Measurements from ENCODE around the gene CEP112.

DNA sequence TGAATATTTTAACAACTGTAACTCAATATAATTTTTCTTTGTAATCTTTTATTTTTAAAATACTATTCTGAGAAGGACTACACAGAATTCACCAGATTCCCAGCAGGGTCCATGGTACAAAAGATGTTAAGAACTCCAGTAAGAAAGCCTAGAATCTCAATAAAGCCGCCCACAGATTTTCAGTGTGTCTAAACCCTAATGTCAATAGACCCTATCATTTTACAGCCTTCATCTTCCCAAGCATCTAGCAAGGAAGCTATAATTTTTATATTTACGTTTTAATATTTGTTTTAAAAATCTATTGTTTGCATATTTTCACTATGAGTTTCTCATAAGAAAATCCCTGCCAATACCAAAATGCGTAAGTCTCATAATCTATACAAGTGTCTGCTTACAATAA is 148.5 kb downstream of the CEP112 start:
- TF ChIP-seq, protein P1, sequence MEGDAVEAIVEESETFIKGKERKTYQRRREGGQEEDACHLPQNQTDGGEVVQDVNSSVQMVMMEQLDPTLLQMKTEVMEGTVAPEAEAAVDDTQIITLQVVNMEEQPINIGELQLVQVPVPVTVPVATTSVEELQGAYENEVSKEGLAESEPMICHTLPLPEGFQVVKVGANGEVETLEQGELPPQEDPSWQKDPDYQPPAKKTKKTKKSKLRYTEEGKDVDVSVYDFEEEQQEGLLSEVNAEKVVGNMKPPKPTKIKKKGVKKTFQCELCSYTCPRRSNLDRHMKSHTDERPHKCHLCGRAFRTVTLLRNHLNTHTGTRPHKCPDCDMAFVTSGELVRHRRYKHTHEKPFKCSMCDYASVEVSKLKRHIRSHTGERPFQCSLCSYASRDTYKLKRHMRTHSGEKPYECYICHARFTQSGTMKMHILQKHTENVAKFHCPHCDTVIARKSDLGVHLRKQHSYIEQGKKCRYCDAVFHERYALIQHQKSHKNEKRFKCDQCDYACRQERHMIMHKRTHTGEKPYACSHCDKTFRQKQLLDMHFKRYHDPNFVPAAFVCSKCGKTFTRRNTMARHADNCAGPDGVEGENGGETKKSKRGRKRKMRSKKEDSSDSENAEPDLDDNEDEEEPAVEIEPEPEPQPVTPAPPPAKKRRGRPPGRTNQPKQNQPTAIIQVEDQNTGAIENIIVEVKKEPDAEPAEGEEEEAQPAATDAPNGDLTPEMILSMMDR (IDR thresholded peaks at IDR 0.05): no peak
- TF ChIP-seq POLR2A (IDR thresholded peaks at IDR 0.05): no peak
